Measurements from ENCODE around the gene ARHGEF40.
A peak's percentile ranks its signal among the peaks of the same experiment; 100 is the strongest.

DNA sequence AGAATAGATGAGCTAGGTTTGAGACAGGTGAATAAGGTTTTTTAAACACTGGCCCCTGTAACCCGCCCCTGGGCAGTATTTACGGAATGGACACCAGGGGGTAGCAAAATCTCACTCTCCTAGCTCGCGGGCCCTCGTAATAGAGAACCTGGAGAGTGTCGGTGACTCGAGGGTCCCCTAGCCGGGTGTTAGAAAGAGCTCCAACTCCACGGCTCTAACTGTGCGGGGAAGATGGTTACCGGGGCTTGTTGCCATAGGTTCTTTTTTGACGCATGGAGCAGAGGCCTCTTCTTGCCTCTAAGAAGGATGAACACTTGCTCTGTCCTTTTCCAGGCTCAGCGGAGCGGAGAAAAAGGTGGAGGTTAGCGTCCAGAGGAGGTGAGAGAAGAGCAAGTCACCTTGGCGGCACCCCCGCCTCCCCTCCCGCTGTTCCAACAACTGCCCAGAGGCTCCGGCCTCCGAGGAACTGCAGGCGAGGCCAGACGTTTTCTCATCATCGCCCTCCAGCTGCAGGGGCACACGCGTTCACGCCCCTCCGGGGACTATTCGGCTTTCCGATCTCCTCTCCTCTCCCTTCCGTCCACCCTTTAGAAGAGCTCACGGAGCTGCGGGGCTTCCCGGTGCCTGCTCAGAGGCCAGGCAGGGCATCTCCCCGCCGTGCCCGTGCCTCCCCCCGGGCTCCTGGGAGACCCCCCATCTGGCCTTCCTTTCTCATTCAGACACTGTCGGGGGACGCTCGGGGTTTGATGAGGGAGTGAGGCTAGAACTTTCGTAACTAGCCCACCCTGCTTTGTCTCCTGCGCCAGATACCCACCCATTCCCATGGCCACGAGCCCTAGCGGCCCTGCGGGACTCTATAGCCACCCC is 1.4 kb upstream of the ARHGEF40 start:
- TF ChIP-seq, protein P1, sequence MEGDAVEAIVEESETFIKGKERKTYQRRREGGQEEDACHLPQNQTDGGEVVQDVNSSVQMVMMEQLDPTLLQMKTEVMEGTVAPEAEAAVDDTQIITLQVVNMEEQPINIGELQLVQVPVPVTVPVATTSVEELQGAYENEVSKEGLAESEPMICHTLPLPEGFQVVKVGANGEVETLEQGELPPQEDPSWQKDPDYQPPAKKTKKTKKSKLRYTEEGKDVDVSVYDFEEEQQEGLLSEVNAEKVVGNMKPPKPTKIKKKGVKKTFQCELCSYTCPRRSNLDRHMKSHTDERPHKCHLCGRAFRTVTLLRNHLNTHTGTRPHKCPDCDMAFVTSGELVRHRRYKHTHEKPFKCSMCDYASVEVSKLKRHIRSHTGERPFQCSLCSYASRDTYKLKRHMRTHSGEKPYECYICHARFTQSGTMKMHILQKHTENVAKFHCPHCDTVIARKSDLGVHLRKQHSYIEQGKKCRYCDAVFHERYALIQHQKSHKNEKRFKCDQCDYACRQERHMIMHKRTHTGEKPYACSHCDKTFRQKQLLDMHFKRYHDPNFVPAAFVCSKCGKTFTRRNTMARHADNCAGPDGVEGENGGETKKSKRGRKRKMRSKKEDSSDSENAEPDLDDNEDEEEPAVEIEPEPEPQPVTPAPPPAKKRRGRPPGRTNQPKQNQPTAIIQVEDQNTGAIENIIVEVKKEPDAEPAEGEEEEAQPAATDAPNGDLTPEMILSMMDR (IDR thresholded peaks at IDR 0.05) = peak in 5 of 7 experiments; percentile 53 to 73 (median 57)
- no peak for TF ChIP-seq POLR2AphosphoS5 (IDR thresholded peaks at IDR 0.05)
